Inferior parietal cortex (tissue), 1 donor: Measurements from ENCODE around the gene C1RL.

Experiments used
- DNase-seq: peaks from one replicate; pipeline ENCODE4 v3.0.0-alpha.2; 2016; ENCODE audit errors: extremely low spot score

C1RL gene

GRCh38 chr12:7108796-7109571 lies at the start of gene C1RL:
C1RL (minus strand) TSS chr12:7109214; CDS start chr12:7109180, 34 bp downstream.
- DNase-seq, result peak; percentile 81

GRCh38 chr12:7157391-7157790 lies 48.4 kb upstream of the C1RL start:
- no peak for DNase-seq

- DNase-seq, result no peak
Observed at GRCh38 chr12:7156259-7157197, 47.5 kb upstream of the C1RL start.

- no peak for DNase-seq
Observed at GRCh38 chr12:7155471-7156034, 46.5 kb upstream of the C1RL start.

- DNase-seq, result no peak
Observed at GRCh38 chr12:7154901-7155470, 46.0 kb upstream of the C1RL start.

- DNase-seq, result no peak
Observed at GRCh38 chr12:7154042-7154441, 45.0 kb upstream of the C1RL start.

- DNase-seq, result no peak
Observed at GRCh38 chr12:7152818-7153217, 43.8 kb upstream of the C1RL start.

GRCh38 chr12:7151532-7151931 lies 42.5 kb upstream of the C1RL start:
- DNase-seq, result no peak

GRCh38 chr12:7150841-7151240 lies 41.8 kb upstream of the C1RL start:
- DNase-seq, result no peak

GRCh38 chr12:7150356-7150755 lies 41.3 kb upstream of the C1RL start:
- DNase-seq, result no peak

GRCh38 chr12:7146906-7147305 lies 37.9 kb upstream of the C1RL start:
- no peak for DNase-seq

- no peak for DNase-seq
Observed at GRCh38 chr12:7146228-7146627, 37.2 kb upstream of the C1RL start.

- DNase-seq, result no peak
Observed at GRCh38 chr12:7145671-7146070, 36.7 kb upstream of the C1RL start.

GRCh38 chr12:7144414-7145120 lies 35.6 kb upstream of the C1RL start:
- DNase-seq, result peak; percentile 70

- DNase-seq, result no peak
Observed at GRCh38 chr12:7143564-7143963, 34.5 kb upstream of the C1RL start.

GRCh38 chr12:7142809-7143465 lies 33.9 kb upstream of the C1RL start:
- DNase-seq, result no peak

GRCh38 chr12:7142056-7142644 lies 33.1 kb upstream of the C1RL start:
- peak; percentile 45 for DNase-seq

- no peak for DNase-seq
Observed at GRCh38 chr12:7141351-7142005, 32.5 kb upstream of the C1RL start.

- DNase-seq, result no peak
Observed at GRCh38 chr12:7139200-7139599, 30.2 kb upstream of the C1RL start.

GRCh38 chr12:7137908-7138307 lies 28.9 kb upstream of the C1RL start:
- DNase-seq, result no peak
